Natural killer cell (primary cell): ENCODE results near the gene FAT3. TPM values are rescaled to one million over a fixed set of nuclear protein-coding genes. Genes with fewer than 3 reads are reported as not detected.

Source experiments
- ATAC-seq, 3 donors: fragments of 150-1000 bp in 2 of 3; fragments of 200-7000 bp in 1 of 3; cut with Tn5 transposase; 1 replicate in 1 of 3; 2 replicates in 2 of 3; pipeline ENCODE4 v1.10.0; 2021; ENCODE audit warnings: mild to moderate bottlenecking in 2 of 3, moderate library complexity in 2 of 3
- DNase-seq, 2 donors: peaks; one replicate each; pipeline versions ENCODE4 v3.0.0 to v3.0.0-alpha.2; 2013 to 2021; ENCODE audit warnings: mixed read lengths in 1 of 2
- H3K27ac ChIP-seq: one replicate; pipeline ENCODE4 v1.5.1; 2013; ENCODE audit warnings: mild to moderate bottlenecking, low read length
- H3K27me3 ChIP-seq: one replicate; pipeline ENCODE4 v1.6.1; 2013; ENCODE audit warnings: low read length; ENCODE audit not compliant: control insufficient read depth, insufficient read depth
- H3K36me3 ChIP-seq: one replicate; pipeline ENCODE4 v1.6.1; 2013; ENCODE audit warnings: low read length; ENCODE audit not compliant: control insufficient read depth, insufficient read depth
- H3K4me1 ChIP-seq: one replicate; pipeline ENCODE4 v1.6.1; 2013; ENCODE audit warnings: low read length; ENCODE audit not compliant: control insufficient read depth, insufficient read depth
- H3K4me3 ChIP-seq: one replicate; pipeline ENCODE4 v1.5.1; 2013; ENCODE audit warnings: low read length
- H3K9me3 ChIP-seq: one replicate; pipeline ENCODE4 v1.6.1; 2013; ENCODE audit warnings: low read length; ENCODE audit not compliant: control insufficient read depth, insufficient read depth
- H3K27ac Mint-ChIP-seq, 2 donors: one replicate each; pipeline ENCODE4 v1.8.0; 2022; ENCODE audit warnings: mild to moderate bottlenecking in 2 of 2, mixed read lengths in 2 of 2, moderate library complexity in 1 of 2
- H3K27me3 Mint-ChIP-seq, 2 donors: one replicate each; pipeline ENCODE4 v1.8.0; 2022; ENCODE audit warnings: low read depth in 2 of 2, mixed read lengths in 2 of 2
- H3K36me3 Mint-ChIP-seq: one replicate; pipeline ENCODE4 v1.8.0; 2022; ENCODE audit warnings: mixed read lengths
- H3K4me1 Mint-ChIP-seq, 2 donors: one replicate each; pipeline ENCODE4 v1.8.0; 2022; ENCODE audit warnings: mixed read lengths in 2 of 2
- H3K4me3 Mint-ChIP-seq: one replicate; pipeline ENCODE4 v1.8.0; 2022; ENCODE audit warnings: mild to moderate bottlenecking, moderate library complexity, mixed read lengths
- H3K9me3 Mint-ChIP-seq, 2 donors: one replicate each; pipeline ENCODE4 v1.8.0; 2022; ENCODE audit warnings: mixed read lengths in 2 of 2
- CTCF ChIP-seq: fragments of 200-600 bp; IDR thresholded peaks from one replicate; pipeline ENCODE4 v1.8.0; 2022; ENCODE audit warnings: antibody characterized with exemption
- whole genome bisulfite sequencing: methylation state at CpG from one replicate; pipeline ENCODE4 v1.1.7; 2013; ENCODE audit warnings: missing lambda C conversion rate; ENCODE audit not compliant: insufficient coverage; 5-methylcytosine and 5-hydroxymethylcytosine counted together
- intact Hi-C: fragments of 100-400 bp; cut with micrococcal nuclease; formaldehyde crosslinking; loops from one replicate; pipeline ENCODE4 v1.14.2; 2022
- total RNA-seq, 4 donors: library from RNA; stranded (reverse); fragments of 120-200 nt in 1 of 4; gene quantifications; one replicate each; pipeline versions ENCODE4 v1.2.3 to v1.2.4, GENCODE V29; 2013 to 2022

The FAT3 gene
- not detected for total RNA-seq
- total RNA-seq (2013) = 0.02 TPM

- H3K36me3 Mint-ChIP-seq = peaks cover 14% of the 10 kb centered on the region
- intact Hi-C loops = no loop called here
- Histone ChIP-seq H3K36me3 (no peaks in the 10 kb centered on the region), H3K27ac (no peak within 1 kb of the TSS), H3K27me3 (peaks cover 23% of the 10 kb centered on the region), H3K4me3 (no peak within 1 kb of the TSS), H3K4me1 (no peaks in the 10 kb centered on the region), H3K9me3 (no peaks in the 10 kb centered on the region)
- peaks cover 26 to 27% of the 10 kb centered on the region in 2 donors for H3K27me3 Mint-ChIP-seq
- H3K27ac Mint-ChIP-seq = no peak within 1 kb of the TSS
- 2% methylated on average over 82 of the region's 82 CpGs for WGBS
- no peak for TF ChIP-seq CTCF
- no peaks in the 10 kb centered on the region for H3K4me1 Mint-ChIP-seq
- no peak within 1 kb of the TSS for H3K4me3 Mint-ChIP-seq
- no peak for DNase-seq
- ATAC-seq = no peak
- peaks cover 0 to 2% of the 10 kb centered on the region in 2 donors for H3K9me3 Mint-ChIP-seq
Measured at GRCh38 chr11:92224407-92225124, at the start of gene FAT3. FAT3 (plus strand) TSS chr11:92224818; CDS start chr11:92352113, 127,295 bp downstream.

GRCh38 chr11:92179017-92179670 is 45.5 kb upstream of the FAT3 start:
- intact Hi-C loops = no loop called here
- DNase-seq = no peak
- no peak overlapping the region for H3K4me3 Mint-ChIP-seq
- WGBS = 100% methylated on average over 1 of the region's 2 CpGs
- Histone ChIP-seq H3K4me3 (no peak overlapping the region), H3K4me1 (no peaks in the 10 kb centered on the region), H3K27ac (no peak overlapping the region), H3K27me3 (no peaks in the 10 kb centered on the region), H3K9me3 (no peaks in the 10 kb centered on the region), H3K36me3 (no peaks in the 10 kb centered on the region)
- no peak overlapping the region for H3K27ac Mint-ChIP-seq
- ATAC-seq = no peak
- peaks cover 10 to 13% of the 10 kb centered on the region in 2 donors for H3K9me3 Mint-ChIP-seq
- no peak for TF ChIP-seq CTCF
- H3K27me3 Mint-ChIP-seq = no peaks in the 10 kb centered on the region
- no peaks in the 10 kb centered on the region for H3K4me1 Mint-ChIP-seq
- H3K36me3 Mint-ChIP-seq = no peaks in the 10 kb centered on the region

- H3K36me3 ChIP-seq = no peaks in the 10 kb centered on the region
- no peak overlapping the region for H3K4me3 ChIP-seq
- ATAC-seq (no peak), DNase-seq (no peak)
- no peaks in the 10 kb centered on the region for H3K4me1 Mint-ChIP-seq
- TF ChIP-seq CTCF = no peak
- intact Hi-C loops = no loop called here
- no peaks in the 10 kb centered on the region for H3K27me3 Mint-ChIP-seq
- H3K9me3 ChIP-seq = no peaks in the 10 kb centered on the region
- no peak overlapping the region for H3K27ac Mint-ChIP-seq
- no peaks in the 10 kb centered on the region for H3K27me3 ChIP-seq
- H3K4me3 Mint-ChIP-seq = no peak overlapping the region
- H3K27ac ChIP-seq = no peak overlapping the region
- no peaks in the 10 kb centered on the region for H3K4me1 ChIP-seq
- H3K9me3 Mint-ChIP-seq = peaks cover 10 to 13% of the 10 kb centered on the region in 2 donors
- H3K36me3 Mint-ChIP-seq = no peaks in the 10 kb centered on the region
Measured at GRCh38 chr11:92180226-92180625, 44.4 kb upstream of the FAT3 start.
